ENCODE results near the gene ZXDC.

- TF ChIP-seq CTCF (IDR thresholded peaks at IDR 0.05) (no peak), POLR2A (IDR thresholded peaks at IDR 0.05) (no peak)
Observed at GRCh38 chr3:126445506-126445905, 30.2 kb downstream of the ZXDC start.
